AML-193 (cell line): ENCODE measurements around the gene ASPHD2.
"Not testable (repeated sequence)": the region's sequence is repeated elsewhere in the genome, so short reads cannot be mapped to it uniquely, and the experiment has no call there.

Experiments
- DNase-seq, 2 experiments: peaks; one replicate each; lab custom pipeline; 2025; lab: John Stamatoyannopoulos, UW

The ASPHD2 gene

GRCh38 chr22:26416670-26417276 is 12.3 kb upstream of the ASPHD2 start:
- no peak for DNase-seq

- DNase-seq = no peak
Measured at GRCh38 chr22:26417406-26417805, 11.7 kb upstream of the ASPHD2 start.

GRCh38 chr22:26418620-26419019 is 10.4 kb upstream of the ASPHD2 start:
- no peak for DNase-seq

- DNase-seq = no peak
Measured at GRCh38 chr22:26426924-26427323, 2.1 kb upstream of the ASPHD2 start.

- no peak for DNase-seq
Measured at GRCh38 chr22:26429458-26430286, 612 bp downstream of the ASPHD2 start.

GRCh38 chr22:26430600-26430999 is 1.5 kb downstream of the ASPHD2 start:
- DNase-seq = no peak

GRCh38 chr22:26431261-26431995 is 2.4 kb downstream of the ASPHD2 start:
- no peak for DNase-seq

- peak; percentile 91 for DNase-seq
Measured at GRCh38 chr22:26432619-26433311, 3.7 kb downstream of the ASPHD2 start.

GRCh38 chr22:26433805-26434204 is 4.7 kb downstream of the ASPHD2 start:
- no peak for DNase-seq

- peak; percentile 7 to 29 for DNase-seq
Measured at GRCh38 chr22:26435327-26436093, 6.5 kb downstream of the ASPHD2 start.

GRCh38 chr22:26436903-26437515 is 7.9 kb downstream of the ASPHD2 start:
- no peak for DNase-seq

- DNase-seq = no peak
Measured at GRCh38 chr22:26437694-26438392, 8.8 kb downstream of the ASPHD2 start.

- DNase-seq = not testable (repeated sequence)
Measured at GRCh38 chr22:26438776-26439175, 9.7 kb downstream of the ASPHD2 start.

GRCh38 chr22:26439559-26439958 is 10.5 kb downstream of the ASPHD2 start:
- no peak for DNase-seq

GRCh38 chr22:26442086-26442756 is 13.2 kb downstream of the ASPHD2 start:
- DNase-seq = no peak

- DNase-seq = no peak
Measured at GRCh38 chr22:26443901-26444690, 15.0 kb downstream of the ASPHD2 start.

GRCh38 chr22:26444777-26445176 is 15.7 kb downstream of the ASPHD2 start:
- no peak for DNase-seq

- no peak for DNase-seq
Measured at GRCh38 chr22:26445577-26446275, 16.7 kb downstream of the ASPHD2 start.
